Measurements from ENCODE around the gene TMEM187.

DNA sequence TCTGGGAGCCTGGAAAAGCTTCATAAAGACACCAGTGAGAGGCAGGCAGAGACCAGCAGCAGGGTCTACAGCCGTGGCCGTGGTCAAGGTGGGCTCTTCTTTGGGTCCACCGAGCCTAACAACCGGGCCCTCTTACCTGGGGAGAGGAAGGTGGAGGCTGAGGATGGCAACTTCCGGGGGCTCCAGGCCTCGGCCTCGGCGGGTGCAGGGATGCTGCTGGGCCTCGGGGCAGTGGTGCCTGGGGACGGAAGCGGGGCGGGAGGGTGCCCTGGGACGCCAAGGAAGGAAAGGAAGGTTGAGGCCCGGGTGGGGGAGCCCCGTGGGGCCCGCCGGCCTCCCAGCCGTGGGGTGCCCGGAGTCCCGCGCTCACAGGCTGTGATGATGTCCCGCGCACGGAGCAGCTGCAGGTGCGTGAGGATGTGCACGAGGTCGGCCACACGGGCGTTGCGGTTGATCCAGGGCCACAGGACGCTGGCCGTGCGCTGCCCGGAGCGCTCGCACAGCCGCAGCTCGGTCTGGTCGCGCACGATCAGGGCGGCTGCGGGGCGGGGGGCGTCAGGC is 46.6 kb downstream of the TMEM187 start:
- TF ChIP-seq, protein P1, sequence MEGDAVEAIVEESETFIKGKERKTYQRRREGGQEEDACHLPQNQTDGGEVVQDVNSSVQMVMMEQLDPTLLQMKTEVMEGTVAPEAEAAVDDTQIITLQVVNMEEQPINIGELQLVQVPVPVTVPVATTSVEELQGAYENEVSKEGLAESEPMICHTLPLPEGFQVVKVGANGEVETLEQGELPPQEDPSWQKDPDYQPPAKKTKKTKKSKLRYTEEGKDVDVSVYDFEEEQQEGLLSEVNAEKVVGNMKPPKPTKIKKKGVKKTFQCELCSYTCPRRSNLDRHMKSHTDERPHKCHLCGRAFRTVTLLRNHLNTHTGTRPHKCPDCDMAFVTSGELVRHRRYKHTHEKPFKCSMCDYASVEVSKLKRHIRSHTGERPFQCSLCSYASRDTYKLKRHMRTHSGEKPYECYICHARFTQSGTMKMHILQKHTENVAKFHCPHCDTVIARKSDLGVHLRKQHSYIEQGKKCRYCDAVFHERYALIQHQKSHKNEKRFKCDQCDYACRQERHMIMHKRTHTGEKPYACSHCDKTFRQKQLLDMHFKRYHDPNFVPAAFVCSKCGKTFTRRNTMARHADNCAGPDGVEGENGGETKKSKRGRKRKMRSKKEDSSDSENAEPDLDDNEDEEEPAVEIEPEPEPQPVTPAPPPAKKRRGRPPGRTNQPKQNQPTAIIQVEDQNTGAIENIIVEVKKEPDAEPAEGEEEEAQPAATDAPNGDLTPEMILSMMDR (IDR thresholded peaks at IDR 0.05) = no peak
- TF ChIP-seq POLR2A (IDR thresholded peaks at IDR 0.05) = no peak

Data from prostate gland (tissue), 2 donors.